Brain microvascular endothelial cell (primary cell): ENCODE data around the gene HSPB2.
A peak's percentile ranks its signal among the peaks of the same experiment; 100 is the strongest.

Experiments used
- DNase-seq: peaks from one replicate; pipeline ENCODE4 v3.0.0-alpha.2; 2020
- H3K27ac ChIP-seq: fragments of 250-450 bp; sonication (Bioruptor Pico); 2 replicates; pipeline ENCODE4 v1.5.1; 2020; ENCODE audit warnings: mild to moderate bottlenecking, moderate library complexity
- H3K27me3 ChIP-seq: fragments of 250-450 bp; sonication (Bioruptor Pico); replicated peaks from 2 replicates; pipeline ENCODE4 v1.5.1; 2020; ENCODE audit warnings: mild to moderate bottlenecking
- H3K36me3 ChIP-seq: fragments of 250-450 bp; sonication (Bioruptor Pico); replicated peaks from 2 replicates; pipeline ENCODE4 v1.5.1; 2020; ENCODE audit warnings: mild to moderate bottlenecking
- H3K4me3 ChIP-seq: 2 replicates; pipeline ENCODE4 v1.5.1; 2011; ENCODE audit warnings: low read depth, mild to moderate bottlenecking, control low read depth, low read length, moderate library complexity
- in situ Hi-C: cut with HindIII; loops from 2 replicates; pipeline ENCODE4 v1.10.0; 2017; ENCODE audit warnings: low sequenced_read_pairs, low pct_ligation_motif_present
- TF ChIP-seq, protein P1 (sequence below): IDR thresholded peaks from 2 replicates; pipeline ENCODE4 v1.5.1; 2011; ENCODE audit warnings: low read depth, mild to moderate bottlenecking, moderate library complexity, low read length, control low read depth, inconsistent platforms; ENCODE audit errors: missing control alignments

The HSPB2 gene

DNA sequence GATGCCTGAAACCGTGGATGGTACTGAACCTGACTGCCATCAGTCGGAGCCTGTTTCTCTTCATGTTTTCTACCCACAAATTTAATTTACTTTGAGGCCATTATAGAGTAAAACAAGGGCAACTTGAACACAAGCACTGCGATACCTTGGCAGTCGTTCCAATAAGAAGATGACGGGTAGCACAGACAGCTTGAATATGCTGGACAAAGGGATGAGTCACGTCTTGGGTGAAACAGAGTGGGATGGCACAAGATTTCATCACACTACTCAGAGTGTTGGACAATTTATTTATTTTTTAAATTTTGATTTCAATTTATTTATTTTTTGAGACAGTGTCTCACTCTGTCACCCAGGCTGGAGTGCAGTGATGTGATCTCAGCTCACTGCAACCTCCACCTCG lies 30.3 kb downstream of the HSPB2 start:
- peak; percentile 35 for DNase-seq
- in situ Hi-C loops = no loop called here
- H3K27ac ChIP-seq = peak overlapping the region; percentile 17
- no peaks in the 10 kb centered on the region for H3K36me3 ChIP-seq
- no peak overlapping the region for H3K4me3 ChIP-seq
- no peaks in the 10 kb centered on the region for H3K27me3 ChIP-seq
- TF ChIP-seq, protein P1, sequence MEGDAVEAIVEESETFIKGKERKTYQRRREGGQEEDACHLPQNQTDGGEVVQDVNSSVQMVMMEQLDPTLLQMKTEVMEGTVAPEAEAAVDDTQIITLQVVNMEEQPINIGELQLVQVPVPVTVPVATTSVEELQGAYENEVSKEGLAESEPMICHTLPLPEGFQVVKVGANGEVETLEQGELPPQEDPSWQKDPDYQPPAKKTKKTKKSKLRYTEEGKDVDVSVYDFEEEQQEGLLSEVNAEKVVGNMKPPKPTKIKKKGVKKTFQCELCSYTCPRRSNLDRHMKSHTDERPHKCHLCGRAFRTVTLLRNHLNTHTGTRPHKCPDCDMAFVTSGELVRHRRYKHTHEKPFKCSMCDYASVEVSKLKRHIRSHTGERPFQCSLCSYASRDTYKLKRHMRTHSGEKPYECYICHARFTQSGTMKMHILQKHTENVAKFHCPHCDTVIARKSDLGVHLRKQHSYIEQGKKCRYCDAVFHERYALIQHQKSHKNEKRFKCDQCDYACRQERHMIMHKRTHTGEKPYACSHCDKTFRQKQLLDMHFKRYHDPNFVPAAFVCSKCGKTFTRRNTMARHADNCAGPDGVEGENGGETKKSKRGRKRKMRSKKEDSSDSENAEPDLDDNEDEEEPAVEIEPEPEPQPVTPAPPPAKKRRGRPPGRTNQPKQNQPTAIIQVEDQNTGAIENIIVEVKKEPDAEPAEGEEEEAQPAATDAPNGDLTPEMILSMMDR = no peak

DNA sequence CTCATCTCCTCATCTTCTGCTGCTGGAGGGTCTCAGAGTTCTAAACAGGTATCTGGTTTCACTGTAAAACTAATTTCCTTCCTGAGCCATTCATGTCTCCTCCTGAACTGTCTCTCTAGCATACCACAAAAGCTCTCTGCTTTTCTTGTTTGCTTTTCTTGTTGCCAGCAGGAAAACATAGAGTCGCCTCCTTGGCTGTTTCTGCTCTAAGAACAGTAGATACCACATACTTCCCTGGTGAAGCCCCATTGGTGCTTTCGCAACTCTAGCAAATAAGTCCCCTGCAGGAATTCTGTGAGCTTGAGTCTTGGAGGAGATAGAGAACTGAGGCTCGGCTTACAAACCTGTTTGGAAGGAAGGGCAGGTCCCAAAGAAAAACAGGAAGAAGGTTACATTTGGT lies 31.6 kb downstream of the HSPB2 start:
- in situ Hi-C loops = no loop called here
- Histone ChIP-seq H3K36me3 (no peaks in the 10 kb centered on the region), H3K27me3 (no peaks in the 10 kb centered on the region), H3K4me3 (no peak overlapping the region), H3K27ac (peak overlapping the region; percentile 99)
- TF ChIP-seq, protein P1 = no peak
- DNase-seq = peak; percentile 83

DNA sequence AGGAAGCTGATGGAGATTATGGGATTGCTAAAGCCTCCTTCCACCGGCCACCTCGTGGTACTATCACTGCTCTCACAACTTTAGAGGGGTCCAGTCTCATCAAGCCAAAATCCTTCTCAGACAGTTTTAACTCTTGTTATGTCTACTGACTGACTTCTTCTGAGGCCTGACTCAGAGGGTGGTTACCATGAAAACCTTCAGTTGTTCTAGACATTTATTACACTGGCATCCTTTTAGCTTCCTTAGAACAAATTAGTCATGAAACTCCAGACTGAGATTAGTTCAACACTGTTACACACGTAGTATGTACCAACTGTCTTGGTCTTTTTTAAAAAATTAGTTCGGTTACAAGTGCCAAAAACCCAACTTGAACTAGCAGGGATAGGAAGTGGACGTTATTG lies 32.1 kb downstream of the HSPB2 start:
- no peak overlapping the region for H3K4me3 ChIP-seq

DNA sequence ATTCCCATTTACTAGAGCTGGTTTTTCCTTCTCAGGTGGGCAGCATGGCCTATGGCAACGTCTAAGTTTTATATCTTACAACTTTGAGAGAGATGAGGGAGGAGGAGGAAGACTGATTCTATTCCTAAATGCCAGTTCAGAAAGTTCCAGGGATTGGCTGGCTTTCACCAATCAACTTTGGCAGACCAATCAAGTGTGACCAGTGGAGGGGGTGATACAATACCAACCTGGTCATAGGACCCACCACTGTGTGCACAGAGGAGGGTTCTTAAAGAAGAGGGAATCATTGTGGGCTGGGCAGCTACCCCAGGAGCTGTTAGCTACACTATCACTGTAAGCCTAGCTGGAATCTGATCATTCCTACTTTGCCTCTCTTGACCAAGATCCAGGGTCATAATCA lies 32.7 kb downstream of the HSPB2 start:
- Histone ChIP-seq H3K27me3 (no peaks in the 10 kb centered on the region), H3K27ac (peak overlapping the region; percentile 99), H3K36me3 (no peaks in the 10 kb centered on the region), H3K4me3 (no peak overlapping the region)
- in situ Hi-C loops = no loop called here
- TF ChIP-seq, protein P1 = no peak
- DNase-seq = no peak

More for the DNA sequence above, 32.1 kb downstream of the HSPB2 start:
- no peaks in the 10 kb centered on the region for H3K27me3 ChIP-seq
- peak overlapping the region; percentile 99 for H3K27ac ChIP-seq
- TF ChIP-seq, protein P1 = no peak
- DNase-seq = peak; percentile 89
- in situ Hi-C loops = no loop called here
- H3K36me3 ChIP-seq = no peaks in the 10 kb centered on the region

DNA sequence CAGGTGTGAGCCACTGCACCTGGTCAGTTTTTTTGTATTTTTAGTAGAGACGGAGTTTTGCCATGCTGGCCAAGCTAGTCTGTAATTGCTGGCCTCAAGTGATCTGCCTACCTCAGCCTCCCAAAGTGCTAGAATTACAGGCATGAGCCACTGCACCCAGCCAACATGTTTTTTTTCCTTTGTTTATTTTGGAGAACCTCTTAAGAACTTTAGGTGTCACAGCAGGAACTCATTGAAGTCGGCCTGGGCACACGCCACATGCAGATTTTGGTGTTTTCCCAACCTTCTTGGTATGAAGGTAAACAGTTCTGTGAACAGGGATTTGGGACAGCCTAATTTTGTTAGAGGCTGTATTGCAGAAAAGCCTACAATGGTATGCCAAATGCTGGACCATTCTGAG lies 34.0 kb downstream of the HSPB2 start:
- Histone ChIP-seq H3K27me3 (no peaks in the 10 kb centered on the region), H3K27ac (no peak overlapping the region), H3K36me3 (no peaks in the 10 kb centered on the region), H3K4me3 (no peak overlapping the region)
- TF ChIP-seq, protein P1 = no peak
- in situ Hi-C loops = no loop called here
- DNase-seq = no peak

DNA sequence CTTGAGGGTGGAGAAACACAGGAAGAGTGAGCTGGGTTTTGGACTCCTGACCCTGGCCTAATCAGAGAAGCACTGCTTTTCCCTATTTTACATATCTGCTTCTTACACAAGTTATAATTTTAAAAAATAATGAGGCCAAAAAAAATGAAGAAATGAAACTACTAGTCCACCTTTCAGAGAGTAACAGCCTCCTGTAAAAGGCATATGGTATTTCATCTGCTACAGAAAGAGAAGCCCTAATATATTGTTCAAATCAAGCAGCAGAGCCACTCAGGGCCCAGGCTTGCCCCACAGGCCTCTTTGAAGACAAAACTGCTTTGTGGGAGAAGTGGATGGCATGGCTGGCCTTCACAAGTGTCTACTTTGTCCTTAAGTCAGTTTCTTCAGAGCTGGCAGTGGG lies 34.6 kb downstream of the HSPB2 start:
- no peaks in the 10 kb centered on the region for H3K36me3 ChIP-seq
- in situ Hi-C loops = no loop called here
- H3K27me3 ChIP-seq = no peaks in the 10 kb centered on the region
- H3K4me3 ChIP-seq = no peak overlapping the region
- TF ChIP-seq, protein P1 = no peak
- H3K27ac ChIP-seq = no peak overlapping the region
- DNase-seq = no peak
